Measurements from ENCODE around the gene ZNF358. TPM values are rescaled to one million over a fixed set of nuclear protein-coding genes. Genes with fewer than 3 reads are reported as not detected.

The ZNF358 gene
- total and polyA plus RNA-seq, 2 donors (not counting 3 experiments of a cell fraction or from before 2014, with no cell fraction given) = 51.2 to 83.2 TPM

DNA sequence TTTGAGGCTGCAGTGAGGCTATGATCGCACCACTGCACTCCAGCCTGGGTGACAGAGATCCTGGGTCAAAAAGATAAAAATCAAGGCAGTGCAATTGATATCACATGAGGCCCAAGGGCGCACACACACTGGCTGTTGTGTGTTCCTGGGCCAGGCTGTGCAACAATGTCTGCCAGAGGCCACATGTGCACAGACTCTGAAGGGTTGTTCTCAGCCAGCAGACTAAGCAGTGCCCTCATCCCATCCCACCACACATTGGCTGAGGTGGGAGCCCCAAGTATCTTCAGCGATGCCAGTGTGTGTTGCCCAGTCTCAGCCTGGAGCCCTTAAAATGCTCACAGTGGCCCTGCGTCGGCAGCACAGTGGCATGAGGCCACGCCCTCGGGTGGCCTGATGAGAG is 39.7 kb upstream of the ZNF358 start:
- TF ChIP-seq MYC (IDR thresholded peaks at IDR 0.05; ENCODE audit: low read depth, low read length) (no peak), POLR2A (IDR thresholded peaks at IDR 0.05; ENCODE audit: low read depth, low read length) (no peak), GATA2 (IDR thresholded peaks at IDR 0.05; ENCODE audit: insufficient read depth, insufficient read length, low read depth, low read length) (no peak), EZH2 (IDR thresholded peaks at IDR 0.05; ENCODE audit: borderline replicate concordance, low read depth, low read length, severe bottlenecking) (no peak), CTCF (IDR thresholded peaks at IDR 0.05; ENCODE audit: extremely low read depth in 1 of 2, insufficient read depth in 1 of 2, low read depth in 1 of 2, low read length in 2 of 2) (no peak), JUN (IDR thresholded peaks at IDR 0.05; ENCODE audit: borderline replicate concordance, insufficient read depth, insufficient read length, low read depth) (no peak), FOS (IDR thresholded peaks at IDR 0.05; ENCODE audit: borderline replicate concordance, insufficient read depth, low read length) (no peak), MAX (IDR thresholded peaks at IDR 0.05; ENCODE audit: insufficient read depth, insufficient read length) (no peak), POLR2AphosphoS5 (IDR thresholded peaks at IDR 0.05; ENCODE audit: insufficient read depth, low read depth, low read length) (no peak)
- Histone ChIP-seq H3K9me1 (replicated peaks; ENCODE audit: control insufficient read depth, extremely low read depth, insufficient read depth, low read length) (no peaks in the 10 kb centered on the region), H3K79me2 (ENCODE audit: control insufficient read depth, insufficient read depth, low read length) (no peaks in the 10 kb centered on the region), H3K4me3 (replicated peaks in 1 of 3; ENCODE audit: insufficient read depth in 1 of 3, low read depth in 1 of 3, low read length in 3 of 3) (no peak overlapping the region), H2AFZ (ENCODE audit: low read depth, low read length) (no peak overlapping the region), H3K4me2 (ENCODE audit: insufficient read depth, low read length) (no peak overlapping the region), H3K27me3 (ENCODE audit: control insufficient read depth in 2 of 2, insufficient read depth in 2 of 2, low read length in 2 of 2) (no peaks in the 10 kb centered on the region), H3K9me3 (replicated peaks; ENCODE audit: control insufficient read depth, insufficient read depth, low read length) (no peaks in the 10 kb centered on the region), H4K20me1 (replicated peaks; ENCODE audit: control insufficient read depth, extremely low read depth, insufficient read depth, low read length) (no peaks in the 10 kb centered on the region), H3K9ac (replicated peaks; ENCODE audit: extremely low read depth, insufficient read depth, low read length) (no peak overlapping the region), H3K36me3 (ENCODE audit: control insufficient read depth in 2 of 2, extremely low read depth in 1 of 2, insufficient read depth in 2 of 2, low read length in 2 of 2) (peaks cover 1 to 3% of the 10 kb centered on the region in 2 experiments), H3K27ac (ENCODE audit: insufficient read depth, low read depth, low read length) (no peak overlapping the region), H3K4me1 (ENCODE audit: control insufficient read depth, extremely low read depth, insufficient read depth, low read length) (no peaks in the 10 kb centered on the region)
- ChIA-PET CTCF (interaction anchor here (1.0 kb wide), 1 partner anchor 22 kb away, joined by 4 read pairs; a partner anchor contains a TSS), POLR2A (no interaction called here)
- intact Hi-C loops (cut with micrococcal nuclease) = no loop called here
- dilution Hi-C loops (cut with MboI; ENCODE audit: extremely low pct_ligation_motif_present, low sequenced_read_pairs) = no loop called here
- no TSS peak for BruUV-seq (replicated peaks)
- FAIRE-seq (no peak), DNase-seq (ENCODE audit: low read depth, low spot score) (no peak)
